ENCODE results near the gene PPP1R14D.

PPP1R14D gene

GRCh38 chr15:40776537-40777141 lies 51.9 kb downstream of the PPP1R14D start:
- DNase-seq, result peak; percentile 58 to 66

GRCh38 chr15:40775740-40776536 lies 52.6 kb downstream of the PPP1R14D start:
- no peak for DNase-seq

- no peak for DNase-seq
Observed at GRCh38 chr15:40775007-40775406, 53.5 kb downstream of the PPP1R14D start.

GRCh38 chr15:40773902-40774301 lies 54.6 kb downstream of the PPP1R14D start:
- DNase-seq, result no peak

- DNase-seq, result no peak
Observed at GRCh38 chr15:40773496-40773895, 55.0 kb downstream of the PPP1R14D start.

GRCh38 chr15:40772014-40772413 lies 56.5 kb downstream of the PPP1R14D start:
- DNase-seq, result no peak

GRCh38 chr15:40771242-40771641 lies 57.3 kb downstream of the PPP1R14D start:
- no peak for DNase-seq

- DNase-seq, result no peak
Observed at GRCh38 chr15:40770147-40770721, 58.3 kb downstream of the PPP1R14D start.

- DNase-seq, result peak; percentile 29 to 58
Observed at GRCh38 chr15:40769274-40770146, 59.0 kb downstream of the PPP1R14D start, which contains the start of gene C15orf62. Gene C15orf62, plus strand, starts transcription at chr15:40769980. Its CDS starts 516 bp downstream, at chr15:40770496.

GRCh38 chr15:40768521-40769273 lies 59.8 kb downstream of the PPP1R14D start:
- DNase-seq, result no peak

GRCh38 chr15:40767838-40768500 lies 60.5 kb downstream of the PPP1R14D start:
- no peak for DNase-seq

- DNase-seq, result no peak
Observed at GRCh38 chr15:40766906-40767837, 61.3 kb downstream of the PPP1R14D start.

- DNase-seq, result no peak
Observed at GRCh38 chr15:40766194-40766815, 62.2 kb downstream of the PPP1R14D start.

Data from CD4-positive, alpha-beta T cell treated with Interleukin-4 for 1 hour (primary cell).